ENCODE measurements around the gene ABTB2.
A peak's percentile ranks its signal among the peaks of the same experiment; 100 is the strongest.

Gene ABTB2

GRCh38 chr11:34313099-34313517 is 44.7 kb downstream of the ABTB2 start:
- ChIA-PET CTCF (interaction anchor here (0.9 to 1.1 kb wide), 2 partner anchors 9 to 10 kb away, joined by 3 read pairs; no protein-coding TSS in a partner anchor), POLR2A (no interaction called here)
- TF ChIP-seq, protein P1, sequence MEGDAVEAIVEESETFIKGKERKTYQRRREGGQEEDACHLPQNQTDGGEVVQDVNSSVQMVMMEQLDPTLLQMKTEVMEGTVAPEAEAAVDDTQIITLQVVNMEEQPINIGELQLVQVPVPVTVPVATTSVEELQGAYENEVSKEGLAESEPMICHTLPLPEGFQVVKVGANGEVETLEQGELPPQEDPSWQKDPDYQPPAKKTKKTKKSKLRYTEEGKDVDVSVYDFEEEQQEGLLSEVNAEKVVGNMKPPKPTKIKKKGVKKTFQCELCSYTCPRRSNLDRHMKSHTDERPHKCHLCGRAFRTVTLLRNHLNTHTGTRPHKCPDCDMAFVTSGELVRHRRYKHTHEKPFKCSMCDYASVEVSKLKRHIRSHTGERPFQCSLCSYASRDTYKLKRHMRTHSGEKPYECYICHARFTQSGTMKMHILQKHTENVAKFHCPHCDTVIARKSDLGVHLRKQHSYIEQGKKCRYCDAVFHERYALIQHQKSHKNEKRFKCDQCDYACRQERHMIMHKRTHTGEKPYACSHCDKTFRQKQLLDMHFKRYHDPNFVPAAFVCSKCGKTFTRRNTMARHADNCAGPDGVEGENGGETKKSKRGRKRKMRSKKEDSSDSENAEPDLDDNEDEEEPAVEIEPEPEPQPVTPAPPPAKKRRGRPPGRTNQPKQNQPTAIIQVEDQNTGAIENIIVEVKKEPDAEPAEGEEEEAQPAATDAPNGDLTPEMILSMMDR (IDR thresholded peaks at IDR 0.05; ENCODE audit: control extremely low read depth, extremely low read depth, low read depth, missing control alignments) = no peak
- peak; percentile 52 for DNase-seq (ENCODE audit: extremely low spot score)

- DNase-seq (ENCODE audit: extremely low spot score) = no peak
- CTCF ChIA-PET = interaction anchor here (1.1 to 1.5 kb wide), 2 partner anchors 8 to 138 kb away, joined by 3 read pairs; no protein-coding TSS in a partner anchor
- TF ChIP-seq, protein P1 (IDR thresholded peaks at IDR 0.05; ENCODE audit: control extremely low read depth, extremely low read depth, low read depth, missing control alignments) = no peak
- POLR2A ChIA-PET = no interaction called here
Measured at GRCh38 chr11:34311126-34311525, 46.7 kb downstream of the ABTB2 start.

GRCh38 chr11:34309965-34310364 is 47.8 kb downstream of the ABTB2 start:
- TF ChIP-seq, protein P1 (IDR thresholded peaks at IDR 0.05; ENCODE audit: control extremely low read depth, extremely low read depth, low read depth, missing control alignments) = no peak
- ChIA-PET CTCF (no interaction called here), POLR2A (no interaction called here)
- no peak for DNase-seq (ENCODE audit: extremely low spot score)

GRCh38 chr11:34308913-34309585 is 48.8 kb downstream of the ABTB2 start:
- CTCF ChIA-PET = interaction anchor here (1.1 kb wide), 1 partner anchor 13 kb away, joined by 3 read pairs; no protein-coding TSS in a partner anchor
- no peak for DNase-seq (ENCODE audit: extremely low spot score)
- POLR2A ChIA-PET = no interaction called here
- TF ChIP-seq, protein P1 (IDR thresholded peaks at IDR 0.05; ENCODE audit: control extremely low read depth, extremely low read depth, low read depth, missing control alignments) = no peak

GRCh38 chr11:34308049-34308912 is 49.5 kb downstream of the ABTB2 start:
- TF ChIP-seq, protein P1 (IDR thresholded peaks at IDR 0.05; ENCODE audit: control extremely low read depth, extremely low read depth, low read depth, missing control alignments) = no peak
- no peak for DNase-seq (ENCODE audit: extremely low spot score)
- CTCF ChIA-PET = interaction anchor here (1.1 to 1.2 kb wide), 3 partner anchors 12 to 134 kb away, joined by 3 to 4 read pairs (median 4); no protein-coding TSS in a partner anchor
- POLR2A ChIA-PET = no interaction called here

DNA sequence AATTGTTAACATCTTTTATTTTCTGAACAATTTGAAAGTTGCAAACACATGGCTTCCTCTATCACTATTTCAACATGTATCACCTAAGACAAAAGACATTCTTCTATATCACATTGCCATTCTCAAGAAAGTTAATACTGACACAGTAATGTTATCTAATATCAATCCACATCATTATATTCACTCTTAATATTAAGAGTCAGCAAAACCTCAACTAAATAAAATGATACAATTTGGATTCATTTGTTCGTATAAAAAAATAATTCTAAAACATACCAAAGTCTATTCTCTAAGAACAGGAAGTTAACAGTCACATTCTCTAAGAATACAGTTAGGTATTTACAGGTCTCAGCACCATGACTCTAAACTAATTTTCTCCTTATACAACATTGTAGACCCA is 52.0 kb downstream of the ABTB2 start:
- ChIA-PET CTCF (interaction anchor here (1.0 to 1.4 kb wide), 2 partner anchors 10 kb away, joined by 4 read pairs; no protein-coding TSS in a partner anchor), POLR2A (no interaction called here)
- TF ChIP-seq, protein P1 (IDR thresholded peaks at IDR 0.05; ENCODE audit: control extremely low read depth, extremely low read depth, low read depth, missing control alignments) = no peak
- no peak for DNase-seq (ENCODE audit: extremely low spot score)
